ENCODE measurements around the gene ADAMTS17.

ADAMTS17 gene

GRCh38 chr15:100334905-100335304 is 6.9 kb downstream of the ADAMTS17 start:
- DNase-seq (ENCODE audit: low spot score): no peak
- H3K27ac ChIP-seq: no peak overlapping the region
- TF ChIP-seq, protein P1, sequence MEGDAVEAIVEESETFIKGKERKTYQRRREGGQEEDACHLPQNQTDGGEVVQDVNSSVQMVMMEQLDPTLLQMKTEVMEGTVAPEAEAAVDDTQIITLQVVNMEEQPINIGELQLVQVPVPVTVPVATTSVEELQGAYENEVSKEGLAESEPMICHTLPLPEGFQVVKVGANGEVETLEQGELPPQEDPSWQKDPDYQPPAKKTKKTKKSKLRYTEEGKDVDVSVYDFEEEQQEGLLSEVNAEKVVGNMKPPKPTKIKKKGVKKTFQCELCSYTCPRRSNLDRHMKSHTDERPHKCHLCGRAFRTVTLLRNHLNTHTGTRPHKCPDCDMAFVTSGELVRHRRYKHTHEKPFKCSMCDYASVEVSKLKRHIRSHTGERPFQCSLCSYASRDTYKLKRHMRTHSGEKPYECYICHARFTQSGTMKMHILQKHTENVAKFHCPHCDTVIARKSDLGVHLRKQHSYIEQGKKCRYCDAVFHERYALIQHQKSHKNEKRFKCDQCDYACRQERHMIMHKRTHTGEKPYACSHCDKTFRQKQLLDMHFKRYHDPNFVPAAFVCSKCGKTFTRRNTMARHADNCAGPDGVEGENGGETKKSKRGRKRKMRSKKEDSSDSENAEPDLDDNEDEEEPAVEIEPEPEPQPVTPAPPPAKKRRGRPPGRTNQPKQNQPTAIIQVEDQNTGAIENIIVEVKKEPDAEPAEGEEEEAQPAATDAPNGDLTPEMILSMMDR (IDR thresholded peaks at IDR 0.05): no peak
- no peak overlapping the region for H3K4me3 ChIP-seq

- no peak overlapping the region for H3K27ac ChIP-seq
- H3K4me3 ChIP-seq: no peak overlapping the region
- no peak for DNase-seq (ENCODE audit: low spot score)
- TF ChIP-seq, protein P1 (IDR thresholded peaks at IDR 0.05): no peak
Observed at GRCh38 chr15:100334456-100334855, 7.3 kb downstream of the ADAMTS17 start.

- H3K4me3 ChIP-seq: no peak overlapping the region
- no peak overlapping the region for H3K27ac ChIP-seq
- TF ChIP-seq, protein P1 (IDR thresholded peaks at IDR 0.05): no peak
- no peak for DNase-seq (ENCODE audit: low spot score)
Observed at GRCh38 chr15:100334015-100334414, 7.8 kb downstream of the ADAMTS17 start.

DNA sequence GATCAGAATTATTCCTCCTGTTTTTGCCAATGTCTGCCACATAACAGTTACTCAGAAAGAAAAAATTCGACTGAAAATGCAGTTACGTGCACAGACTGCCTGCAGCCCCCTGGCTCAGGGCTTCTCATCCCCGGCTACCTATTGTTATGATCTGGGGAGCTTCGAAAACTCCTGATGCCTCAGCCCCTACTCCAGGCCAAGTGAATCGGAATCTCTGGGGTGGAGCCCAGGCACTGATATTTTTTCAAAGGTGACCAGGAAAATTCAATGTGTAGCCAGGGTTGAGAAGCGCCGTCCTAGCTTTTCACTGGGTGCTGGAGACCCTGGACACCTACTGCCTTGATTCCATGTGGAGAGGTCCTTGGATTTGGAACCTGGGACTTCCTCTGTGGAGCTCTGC is 8.5 kb downstream of the ADAMTS17 start:
- DNase-seq (ENCODE audit: low spot score): peak; percentile 67
- no peak overlapping the region for H3K27ac ChIP-seq
- H3K4me3 ChIP-seq: no peak overlapping the region
- TF ChIP-seq, protein P1 (IDR thresholded peaks at IDR 0.05): no peak

DNA sequence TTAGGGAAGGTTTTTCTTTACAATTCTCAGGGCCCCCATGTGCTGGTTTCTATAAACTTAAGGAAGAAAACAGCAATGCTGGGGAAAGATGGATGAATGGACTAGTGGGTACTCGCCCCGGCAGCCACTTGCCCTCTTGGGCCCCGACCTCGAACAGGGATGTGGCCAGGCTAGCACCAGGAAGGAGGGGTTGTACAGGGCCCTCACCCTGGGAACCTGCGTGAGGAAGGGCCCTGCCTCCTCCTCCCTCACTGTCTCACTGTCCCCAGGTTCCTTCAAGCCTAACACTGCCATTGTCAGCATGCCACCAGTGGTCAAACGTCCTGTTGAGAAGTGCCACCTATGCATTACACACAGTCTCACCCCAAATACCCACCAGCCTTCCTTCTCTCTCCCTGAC is 9.1 kb downstream of the ADAMTS17 start:
- TF ChIP-seq, protein P1 (IDR thresholded peaks at IDR 0.05): no peak
- no peak overlapping the region for H3K27ac ChIP-seq
- H3K4me3 ChIP-seq: no peak overlapping the region
- DNase-seq (ENCODE audit: low spot score): peak; percentile 56

GRCh38 chr15:100332231-100332630 is 9.5 kb downstream of the ADAMTS17 start:
- peak; percentile 24 for DNase-seq (ENCODE audit: low spot score)

GRCh38 chr15:100330629-100331215 is 11.1 kb downstream of the ADAMTS17 start:
- H3K4me3 ChIP-seq: no peak overlapping the region
- TF ChIP-seq, protein P1 (IDR thresholded peaks at IDR 0.05): no peak
- peak; percentile 41 for DNase-seq (ENCODE audit: low spot score)
- H3K27ac ChIP-seq: no peak overlapping the region

More at GRCh38 chr15:100332231-100332630, 9.5 kb downstream of the ADAMTS17 start:
- no peak overlapping the region for H3K27ac ChIP-seq
- H3K4me3 ChIP-seq: no peak overlapping the region
- TF ChIP-seq, protein P1 (IDR thresholded peaks at IDR 0.05): no peak
